Activated CD4-positive, alpha-beta T cell treated with anti-CD3 and anti-CD28 coated beads, Interleukin-2, amount 50 U/mL, for 1 hour (primary cell): ENCODE results near the gene CATSPER2.
"Not testable (repeated sequence)": the region's sequence is repeated elsewhere in the genome, so short reads cannot be mapped to it uniquely, and the experiment has no call there.

Experiments used
- DNase-seq: peaks from one replicate; pipeline ENCODE4 v3.0.0-alpha.2; 2020

Gene CATSPER2

GRCh38 chr15:43592841-43593240, 55.8 kb downstream of the CATSPER2 start:
- not testable (repeated sequence) for DNase-seq

GRCh38 chr15:43589778-43590466, 58.7 kb downstream of the CATSPER2 start, which contains the start of gene PPIP5K1:
Gene PPIP5K1, minus strand, starts transcription at chr15:43590208. Its CDS starts 5,704 bp downstream, at chr15:43584504.
- not testable (repeated sequence) for DNase-seq
